GM23248 (cell line): ENCODE measurements around the gene CHST12.

Source experiments
- EZH2 ChIP-seq: fragments of 200-600 bp; sonication (generic); IDR thresholded peaks from 2 replicates; pipeline ENCODE4 v1.6.1; 2018; ENCODE audit warnings: antibody characterized with exemption, mild to moderate bottlenecking; ENCODE audit not compliant: insufficient read depth, poor library complexity, severe bottlenecking
- EZH2phosphoT487 ChIP-seq: fragments of 200-600 bp; sonication (generic); IDR thresholded peaks from 2 replicates; pipeline ENCODE4 v1.6.1; 2018; ENCODE audit warnings: antibody characterized with exemption, moderate library complexity, mild to moderate bottlenecking, low read depth; ENCODE audit not compliant: insufficient read depth

DNA sequence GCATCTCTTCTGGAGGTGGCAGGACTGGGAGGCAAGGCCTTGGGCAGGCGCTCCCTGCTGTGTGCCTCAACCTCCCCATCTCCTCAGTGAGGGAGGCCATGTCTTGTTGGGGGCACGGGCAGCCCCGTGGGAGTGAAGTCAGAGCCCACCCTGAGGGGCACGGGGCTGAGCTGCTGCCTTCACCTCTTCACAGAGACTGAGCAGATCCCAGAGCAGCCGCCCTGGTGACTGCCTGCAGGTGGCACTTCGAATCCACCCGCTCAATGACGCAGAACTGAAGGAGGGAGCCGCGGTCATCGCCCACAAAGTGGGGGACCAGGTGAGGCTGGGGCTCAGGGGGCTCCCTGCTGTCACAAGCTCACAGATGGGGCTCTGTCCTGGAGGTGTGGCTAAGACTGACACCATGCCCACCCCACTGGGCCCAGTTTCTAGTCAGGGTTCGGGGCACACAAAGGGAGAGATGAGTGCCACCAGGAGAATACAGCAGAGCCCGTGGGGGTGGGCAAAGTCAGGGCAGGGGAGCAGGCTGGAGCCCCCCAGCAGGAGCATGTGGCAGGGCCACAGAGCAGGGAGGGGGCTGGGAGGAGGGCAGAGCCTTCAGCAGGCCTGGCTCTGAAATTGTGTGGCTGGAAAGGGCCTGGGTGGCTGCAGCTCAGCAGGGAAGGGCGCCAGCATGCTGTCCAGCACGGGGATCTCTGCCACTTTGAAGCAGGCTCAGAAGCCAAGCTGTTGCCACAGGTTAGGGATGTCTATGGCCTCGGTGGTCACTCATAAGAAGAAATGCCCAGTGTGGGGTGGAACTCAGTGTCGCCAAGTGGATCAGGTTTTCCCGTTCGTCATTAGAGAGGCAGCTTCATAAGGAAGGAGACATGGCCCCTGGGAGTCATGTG is 18.8 kb upstream of the CHST12 start:
- TF ChIP-seq EZH2phosphoT487, result no peak
- TF ChIP-seq EZH2, result no peak
